RWPE2 (cell line): ENCODE measurements around the gene DSP.

Experiments used
- ATAC-seq: fragments of 200-7000 bp; cut with Tn5 transposase; 3 replicates; pipeline ENCODE4 v1.9.1; 2021; ENCODE audit warnings: low read depth
- DNase-seq: peaks from one replicate; pipeline ENCODE4 v3.0.0-alpha.2; 2020; ENCODE audit warnings: low spot score
- H3K27ac ChIP-seq: fragments of 450-650 bp; 2 replicates; pipeline ENCODE4 v1.5.1; 2017; ENCODE audit warnings: mild to moderate bottlenecking; ENCODE audit not compliant: poor library complexity, severe bottlenecking
- H3K27me3 ChIP-seq: fragments of 250-450 bp; sonication (Bioruptor Pico); 2 replicates; pipeline ENCODE4 v1.5.1; 2021; ENCODE audit warnings: mild to moderate bottlenecking, moderate library complexity; ENCODE audit not compliant: insufficient read depth, poor library complexity, severe bottlenecking
- H3K36me3 ChIP-seq: fragments of 250-450 bp; sonication (Bioruptor Pico); 2 replicates; pipeline ENCODE4 v1.5.1; 2020; ENCODE audit warnings: low read depth, mild to moderate bottlenecking, moderate library complexity
- H3K4me1 ChIP-seq: fragments of 250-450 bp; sonication (Bioruptor Pico); 2 replicates; pipeline ENCODE4 v1.5.1; 2021; ENCODE audit warnings: mild to moderate bottlenecking, moderate library complexity; ENCODE audit not compliant: insufficient read depth, poor library complexity, severe bottlenecking
- H3K4me3 ChIP-seq: fragments of 250-450 bp; sonication (Bioruptor Pico); 2 replicates; pipeline ENCODE4 v1.5.1; 2021; ENCODE audit warnings: mild to moderate bottlenecking, moderate library complexity; ENCODE audit not compliant: severe bottlenecking
- H3K9me3 ChIP-seq: fragments of 250-450 bp; sonication (Bioruptor Pico); 2 replicates; pipeline ENCODE4 v1.5.1; 2021; ENCODE audit warnings: mild to moderate bottlenecking, moderate library complexity; ENCODE audit not compliant: severe bottlenecking
- TF ChIP-seq, protein P1 (sequence below): fragments of 450-650 bp; IDR thresholded peaks from one replicate; pipeline ENCODE4 v1.5.1; 2017; ENCODE audit warnings: mild to moderate bottlenecking, moderate library complexity; ENCODE audit not compliant: poor library complexity, severe bottlenecking

The DSP gene

DNA sequence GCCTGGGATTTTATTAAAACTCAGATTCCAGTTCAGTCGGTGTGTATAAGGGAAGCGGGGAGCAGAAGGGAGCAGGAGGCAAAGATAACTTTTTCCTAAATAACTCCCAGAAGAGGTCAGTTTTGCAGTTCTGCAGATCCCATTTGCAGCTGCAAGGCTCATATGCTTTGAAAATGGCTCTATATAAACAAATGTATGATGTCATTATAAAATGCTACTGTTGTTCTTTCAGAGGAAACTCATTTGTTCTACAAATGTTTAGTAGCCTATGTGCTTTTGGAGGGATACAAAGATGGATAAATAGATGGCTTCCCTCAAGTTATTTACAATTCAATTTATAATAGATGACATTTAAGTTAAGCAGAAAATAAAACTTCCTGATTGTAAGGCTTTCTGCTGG lies 29.2 kb upstream of the DSP start:
- no peak overlapping the region for H3K27ac ChIP-seq
- H3K4me3 ChIP-seq = no peak overlapping the region
- peaks cover 3% of the 10 kb centered on the region for H3K4me1 ChIP-seq
- no peaks in the 10 kb centered on the region for H3K9me3 ChIP-seq
- no peak for ATAC-seq
- no peaks in the 10 kb centered on the region for H3K36me3 ChIP-seq
- TF ChIP-seq, protein P1, sequence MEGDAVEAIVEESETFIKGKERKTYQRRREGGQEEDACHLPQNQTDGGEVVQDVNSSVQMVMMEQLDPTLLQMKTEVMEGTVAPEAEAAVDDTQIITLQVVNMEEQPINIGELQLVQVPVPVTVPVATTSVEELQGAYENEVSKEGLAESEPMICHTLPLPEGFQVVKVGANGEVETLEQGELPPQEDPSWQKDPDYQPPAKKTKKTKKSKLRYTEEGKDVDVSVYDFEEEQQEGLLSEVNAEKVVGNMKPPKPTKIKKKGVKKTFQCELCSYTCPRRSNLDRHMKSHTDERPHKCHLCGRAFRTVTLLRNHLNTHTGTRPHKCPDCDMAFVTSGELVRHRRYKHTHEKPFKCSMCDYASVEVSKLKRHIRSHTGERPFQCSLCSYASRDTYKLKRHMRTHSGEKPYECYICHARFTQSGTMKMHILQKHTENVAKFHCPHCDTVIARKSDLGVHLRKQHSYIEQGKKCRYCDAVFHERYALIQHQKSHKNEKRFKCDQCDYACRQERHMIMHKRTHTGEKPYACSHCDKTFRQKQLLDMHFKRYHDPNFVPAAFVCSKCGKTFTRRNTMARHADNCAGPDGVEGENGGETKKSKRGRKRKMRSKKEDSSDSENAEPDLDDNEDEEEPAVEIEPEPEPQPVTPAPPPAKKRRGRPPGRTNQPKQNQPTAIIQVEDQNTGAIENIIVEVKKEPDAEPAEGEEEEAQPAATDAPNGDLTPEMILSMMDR = no peak
- no peak for DNase-seq
- H3K27me3 ChIP-seq = no peaks in the 10 kb centered on the region

DNA sequence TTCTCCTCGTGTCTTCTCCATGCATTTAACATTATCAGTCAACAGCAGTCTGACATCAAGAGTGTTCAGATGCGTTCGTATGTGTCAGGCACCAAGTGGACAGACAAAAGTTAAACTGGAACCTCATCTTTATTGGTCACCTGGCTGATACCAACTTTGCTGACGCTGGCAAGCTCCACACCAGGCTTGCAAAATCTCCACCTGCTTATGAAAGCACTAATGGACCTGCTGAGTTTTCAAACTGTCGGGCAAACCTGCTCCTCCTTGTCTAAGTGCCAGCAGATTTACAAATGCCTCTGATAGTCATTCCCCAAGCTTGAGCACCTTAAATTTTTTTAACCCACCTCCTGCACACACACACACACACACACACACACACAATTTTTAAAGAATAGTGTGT lies 27.9 kb upstream of the DSP start:
- H3K4me1 ChIP-seq = peaks cover 3% of the 10 kb centered on the region
- H3K4me3 ChIP-seq = no peak overlapping the region
- TF ChIP-seq, protein P1 = no peak
- no peak for ATAC-seq
- H3K36me3 ChIP-seq = no peaks in the 10 kb centered on the region
- DNase-seq = no peak
- H3K27me3 ChIP-seq = no peaks in the 10 kb centered on the region
- H3K27ac ChIP-seq = no peak overlapping the region
- H3K9me3 ChIP-seq = no peaks in the 10 kb centered on the region

DNA sequence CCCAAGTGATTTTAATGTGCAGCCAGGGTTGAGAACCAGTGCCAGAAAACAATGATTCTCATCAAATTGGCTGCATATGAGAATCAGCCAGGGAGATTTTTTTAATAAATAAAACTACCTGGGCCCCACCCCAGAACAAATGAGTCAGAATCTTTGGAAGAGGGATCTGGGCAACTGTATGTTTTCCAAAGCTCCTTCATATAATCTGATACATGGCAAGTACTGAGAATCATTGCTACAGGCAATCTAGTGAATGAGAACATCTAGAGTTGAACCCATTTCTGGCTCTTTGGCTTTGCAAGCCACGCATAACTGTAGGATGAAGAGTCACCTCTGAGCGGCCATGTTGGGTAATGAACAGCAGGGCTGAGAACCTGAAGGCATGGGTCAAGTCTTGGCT lies 26.1 kb upstream of the DSP start:
- DNase-seq (no peak), ATAC-seq (peak; percentile 33; the same call in 1 of the 3 replicates)
- Histone ChIP-seq H3K27me3 (no peaks in the 10 kb centered on the region), H3K4me1 (peaks cover 3% of the 10 kb centered on the region), H3K27ac (no peak overlapping the region), H3K36me3 (no peaks in the 10 kb centered on the region), H3K4me3 (no peak overlapping the region), H3K9me3 (no peaks in the 10 kb centered on the region)
- TF ChIP-seq, protein P1 = no peak

DNA sequence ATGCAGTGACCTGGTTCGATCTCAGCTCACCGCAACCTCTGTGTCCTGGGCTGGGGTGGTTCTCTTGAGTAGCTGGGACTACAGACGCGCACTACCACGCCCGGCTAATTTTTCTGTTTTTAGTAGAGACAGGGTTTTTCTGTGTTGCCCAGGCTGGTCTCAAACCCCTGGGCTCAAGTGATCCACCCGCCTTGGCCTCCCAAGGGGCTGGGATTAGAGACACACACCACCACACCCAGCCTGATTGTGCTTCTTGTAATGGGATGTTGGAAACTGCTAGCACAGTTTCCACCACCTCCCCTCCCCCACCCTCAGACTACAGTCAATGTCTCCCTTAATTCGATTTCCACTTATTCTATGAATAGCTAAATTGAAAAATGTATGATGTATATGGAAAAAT lies 22.6 kb upstream of the DSP start:
- ATAC-seq = no peak
- Histone ChIP-seq H3K36me3 (no peaks in the 10 kb centered on the region), H3K9me3 (no peaks in the 10 kb centered on the region), H3K4me3 (no peak overlapping the region), H3K4me1 (peaks cover 3% of the 10 kb centered on the region), H3K27ac (no peak overlapping the region), H3K27me3 (no peaks in the 10 kb centered on the region)
- TF ChIP-seq, protein P1 = no peak
- DNase-seq = no peak

DNA sequence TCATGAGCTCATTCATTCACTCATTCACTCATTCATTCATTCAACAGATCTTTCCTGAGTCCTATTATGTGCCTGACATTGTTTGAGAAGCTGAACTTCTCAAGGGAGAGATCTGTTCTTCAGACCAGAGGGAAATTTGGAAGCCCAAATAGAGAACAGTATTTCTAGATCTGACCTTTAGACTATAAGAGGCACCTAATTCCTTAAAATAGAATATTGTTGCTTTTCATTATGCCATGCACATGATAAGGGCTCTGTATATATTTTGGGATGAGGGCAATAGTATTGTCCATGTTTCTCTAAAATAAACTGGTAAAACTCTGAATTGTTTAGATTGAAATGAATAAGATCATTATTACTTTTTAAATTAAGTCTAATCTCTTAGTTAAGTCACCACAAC lies 18.6 kb upstream of the DSP start:
- Histone ChIP-seq H3K9me3 (no peaks in the 10 kb centered on the region), H3K4me3 (no peak overlapping the region), H3K27me3 (no peaks in the 10 kb centered on the region), H3K27ac (no peak overlapping the region), H3K36me3 (no peaks in the 10 kb centered on the region), H3K4me1 (no peaks in the 10 kb centered on the region)
- TF ChIP-seq, protein P1 = no peak
- DNase-seq (no peak), ATAC-seq (no peak)
